Colonic mucosa (tissue), 4 donors: ENCODE data around the gene DEPDC1B. TPM values are rescaled to one million over a fixed set of nuclear protein-coding genes. Genes with fewer than 3 reads are reported as not detected.
"Not testable (repeated sequence)": the region's sequence is repeated elsewhere in the genome, so short reads cannot be mapped to it uniquely, and the experiment has no call there.

Experiments
- DNase-seq: peaks from one replicate; pipeline ENCODE4 v3.0.0-alpha.2; 2020
- H3K27ac ChIP-seq: fragments of 200-600 bp; one replicate; pipeline ENCODE4 v1.8.0; 2021
- H3K27me3 ChIP-seq: fragments of 200-600 bp; one replicate; pipeline ENCODE4 v1.8.0; 2021
- H3K36me3 ChIP-seq: fragments of 200-600 bp; one replicate; pipeline ENCODE4 v1.8.0; 2021
- H3K4me1 ChIP-seq: fragments of 200-600 bp; one replicate; pipeline ENCODE4 v1.8.0; 2021; ENCODE audit warnings: mild to moderate bottlenecking
- H3K4me3 ChIP-seq: fragments of 200-600 bp; one replicate; pipeline ENCODE4 v1.8.0; 2021
- H3K9ac ChIP-seq, 2 donors: one replicate each; pipeline ENCODE4 v1.7.0; 2013; ENCODE audit warnings: control low read depth in 2 of 2, low read depth in 2 of 2, low read length in 2 of 2
- H3K9me3 ChIP-seq: fragments of 200-600 bp; one replicate; pipeline ENCODE4 v1.8.0; 2021
- intact Hi-C: fragments of 100-400 bp; cut with DNase I; formaldehyde crosslinking; loops from one replicate; pipeline ENCODE4 v1.14.1; 2022
- total RNA-seq, 2 donors: library from RNA; stranded (reverse); fragmentation: NEBNext Ultra II Directional in 1 of 2; extraction: Animal tissue kit (Norgen Biotek cat#: 25700) in 1 of 2; gene quantifications; one replicate each; pipeline ENCODE4 v1.2.1, GENCODE V29; 2021
- TF ChIP-seq, protein P1 (sequence below): fragments of 200-600 bp; IDR thresholded peaks from one replicate; pipeline ENCODE4 v1.8.0; 2022; ENCODE audit warnings: antibody characterized with exemption, mild to moderate bottlenecking
- donor health status: healthy.
- donor health status: DM: no; HTN: no; CAD: no.
- donor health status: DM: no; HTN: no; CAD: no.

Gene DEPDC1B
- total RNA-seq, 2 donors from 2014 or later, result 8.4 to 25.1 TPM

- intact Hi-C loops, result no loop called here
- TF ChIP-seq, protein P1, sequence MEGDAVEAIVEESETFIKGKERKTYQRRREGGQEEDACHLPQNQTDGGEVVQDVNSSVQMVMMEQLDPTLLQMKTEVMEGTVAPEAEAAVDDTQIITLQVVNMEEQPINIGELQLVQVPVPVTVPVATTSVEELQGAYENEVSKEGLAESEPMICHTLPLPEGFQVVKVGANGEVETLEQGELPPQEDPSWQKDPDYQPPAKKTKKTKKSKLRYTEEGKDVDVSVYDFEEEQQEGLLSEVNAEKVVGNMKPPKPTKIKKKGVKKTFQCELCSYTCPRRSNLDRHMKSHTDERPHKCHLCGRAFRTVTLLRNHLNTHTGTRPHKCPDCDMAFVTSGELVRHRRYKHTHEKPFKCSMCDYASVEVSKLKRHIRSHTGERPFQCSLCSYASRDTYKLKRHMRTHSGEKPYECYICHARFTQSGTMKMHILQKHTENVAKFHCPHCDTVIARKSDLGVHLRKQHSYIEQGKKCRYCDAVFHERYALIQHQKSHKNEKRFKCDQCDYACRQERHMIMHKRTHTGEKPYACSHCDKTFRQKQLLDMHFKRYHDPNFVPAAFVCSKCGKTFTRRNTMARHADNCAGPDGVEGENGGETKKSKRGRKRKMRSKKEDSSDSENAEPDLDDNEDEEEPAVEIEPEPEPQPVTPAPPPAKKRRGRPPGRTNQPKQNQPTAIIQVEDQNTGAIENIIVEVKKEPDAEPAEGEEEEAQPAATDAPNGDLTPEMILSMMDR, result no peak
- no peak overlapping the region for H3K4me3 ChIP-seq
- no peak overlapping the region for H3K27ac ChIP-seq
- H3K36me3 ChIP-seq, result no peaks in the 10 kb centered on the region
- H3K9me3 ChIP-seq, result no peaks in the 10 kb centered on the region
- H3K9ac ChIP-seq, result no peak overlapping the region
- no peak for DNase-seq
- H3K27me3 ChIP-seq, result no peaks in the 10 kb centered on the region
- H3K4me1 ChIP-seq, result no peaks in the 10 kb centered on the region
These were observed 14.9 kb downstream of the DEPDC1B start for GRCh38 chr5:60685028-60685427.

DNA sequence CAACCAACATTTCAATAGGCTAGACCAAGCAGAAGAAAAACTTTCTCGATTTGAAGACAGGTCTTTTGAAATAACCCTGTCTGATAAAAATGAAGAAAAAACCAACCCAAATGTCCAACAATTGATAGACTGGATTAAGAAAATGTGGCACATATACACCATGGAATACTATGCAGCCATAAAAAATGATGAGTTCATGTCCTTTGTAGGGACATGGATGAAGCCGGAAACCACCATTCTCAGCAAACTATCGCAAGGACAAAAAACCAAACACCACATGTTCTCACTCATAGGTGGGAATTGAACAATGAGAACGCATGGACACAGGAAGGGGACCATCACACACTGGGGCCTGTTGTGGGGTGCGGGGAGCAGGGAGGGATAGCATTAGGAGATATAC is 18.0 kb downstream of the DEPDC1B start:
- H3K9me3 ChIP-seq, intact Hi-C loops, H3K4me3 ChIP-seq, H3K9ac ChIP-seq, H3K4me1 ChIP-seq, H3K27ac ChIP-seq, DNase-seq, H3K36me3 ChIP-seq, H3K27me3 ChIP-seq: not testable (repeated sequence)

GRCh38 chr5:60679816-60680215 is 20.1 kb downstream of the DEPDC1B start:
- Histone ChIP-seq H3K36me3 (no peaks in the 10 kb centered on the region), H3K4me1 (no peaks in the 10 kb centered on the region), H3K27me3 (no peaks in the 10 kb centered on the region), H3K9ac (no peak overlapping the region), H3K27ac (no peak overlapping the region), H3K4me3 (no peak overlapping the region), H3K9me3 (no peaks in the 10 kb centered on the region)
- intact Hi-C loops, result loop anchor here (10.0 kb wide), 1 partner anchor 165 kb away; the partner anchor contains the start of gene ELOVL7
- TF ChIP-seq, protein P1, result no peak
- DNase-seq, result no peak

DNA sequence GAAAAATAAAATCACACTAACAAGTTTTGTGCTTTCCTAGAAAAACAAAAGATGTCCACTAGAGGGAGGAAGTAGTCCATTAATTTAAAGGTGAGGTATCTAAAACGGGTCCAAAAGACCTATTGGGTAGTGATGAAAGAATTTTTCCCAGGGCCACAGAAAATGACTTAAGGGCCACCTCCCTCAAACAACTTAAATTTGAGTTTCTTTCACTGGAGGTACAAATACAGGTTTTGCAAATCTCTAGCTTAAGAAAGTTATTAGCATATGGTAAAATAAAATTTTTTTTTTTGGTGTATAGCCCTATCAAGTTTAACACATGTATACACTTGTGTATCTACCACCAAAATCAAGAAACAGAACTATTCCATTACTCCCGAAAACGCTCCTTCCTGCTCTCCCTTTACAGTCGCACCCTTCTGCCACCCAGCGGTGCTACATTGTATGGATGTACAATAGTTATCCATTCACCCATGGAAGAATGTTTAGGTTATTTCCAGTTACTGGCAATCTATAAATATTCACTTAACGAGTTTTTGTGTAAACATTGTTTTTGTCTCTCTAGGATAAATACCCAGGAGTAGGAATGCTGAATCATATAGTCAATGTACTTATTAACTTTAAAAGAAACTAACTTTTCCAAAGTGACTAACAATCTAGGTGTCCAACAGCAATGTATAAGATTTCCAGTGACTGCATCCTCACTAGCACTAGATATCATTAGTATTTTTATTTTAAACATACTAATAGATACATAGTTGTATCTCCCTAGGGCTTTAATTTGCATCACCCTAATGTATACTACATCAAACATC is 21.9 kb downstream of the DEPDC1B start:
- no peaks in the 10 kb centered on the region for H3K9me3 ChIP-seq
- no peaks in the 10 kb centered on the region for H3K36me3 ChIP-seq
- H3K27me3 ChIP-seq, result no peaks in the 10 kb centered on the region
- TF ChIP-seq, protein P1, result peak; percentile 52
- H3K27ac ChIP-seq, result peak overlapping the region; percentile 24
- peak overlapping the region in 1 of 2 donors; percentile 28 for H3K9ac ChIP-seq
- no peak overlapping the region for H3K4me3 ChIP-seq
- H3K4me1 ChIP-seq, result peaks cover 6% of the 10 kb centered on the region
- DNase-seq, result no peak
- intact Hi-C loops, result loop anchor here (10.0 kb wide), 1 partner anchor 167 kb away; the partner anchor contains the start of gene ELOVL7

DNA sequence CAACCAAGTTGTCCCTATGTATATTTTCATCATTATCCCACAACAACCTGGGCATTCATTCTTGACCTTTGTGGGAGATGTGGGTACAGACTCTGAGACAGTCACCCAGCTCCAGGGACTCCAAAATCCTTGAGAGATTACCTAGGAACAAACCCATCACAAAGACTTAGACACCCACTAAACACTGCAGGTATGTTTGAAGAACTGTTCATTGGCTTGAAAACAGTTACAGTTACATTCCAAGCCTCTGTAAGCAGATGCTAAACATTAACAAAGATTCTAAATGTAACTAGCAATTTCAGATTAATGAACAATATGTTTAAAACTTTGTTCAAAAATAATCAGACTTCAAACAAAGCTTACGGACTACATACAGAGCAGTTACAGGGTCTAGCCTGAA is 24.7 kb downstream of the DEPDC1B start:
- Histone ChIP-seq H3K9ac (no peak overlapping the region), H3K4me3 (no peak overlapping the region), H3K27ac (no peak overlapping the region), H3K9me3 (no peaks in the 10 kb centered on the region), H3K27me3 (no peaks in the 10 kb centered on the region), H3K36me3 (no peaks in the 10 kb centered on the region), H3K4me1 (peaks cover 11% of the 10 kb centered on the region)
- DNase-seq, result no peak
- intact Hi-C loops, result loop anchor here (10.0 kb wide), 1 partner anchor 170 kb away; the partner anchor contains the start of gene ELOVL7
- TF ChIP-seq, protein P1, result no peak
